Measurements from ENCODE around the gene AP4S1.

Gene AP4S1

GRCh38 chr14:30995689-30996088, 29.8 kb upstream of the AP4S1 start:
- Histone ChIP-seq H3K23ac (ENCODE audit: low read length in 2 of 2) (no peak overlapping the region), H2BK5ac (ENCODE audit: low read depth, low read length, poor library complexity, severe bottlenecking) (no peak overlapping the region), H3K4me3 (ENCODE audit: insufficient read depth in 1 of 2, low read depth in 1 of 2, low read length in 2 of 2) (no peak overlapping the region), H3K9ac (ENCODE audit: low read length) (peak overlapping the region; percentile 73), H2BK12ac (ENCODE audit: low read length in 2 of 2) (no peak overlapping the region), H2AFZ (ENCODE audit: low read depth, low read length) (no peak overlapping the region), H4K8ac (ENCODE audit: low read length) (no peak overlapping the region), H4K91ac (ENCODE audit: low read length) (no peak overlapping the region), H3K4me1 (ENCODE audit: control insufficient read depth, insufficient read depth, low read depth, low read length) (no peaks in the 10 kb centered on the region), H2BK120ac (ENCODE audit: low read depth, low read length) (no peak overlapping the region), H3K4me2 (ENCODE audit: low read length, poor library complexity, severe bottlenecking) (no peak overlapping the region), H3K18ac (ENCODE audit: low read depth in 1 of 2, low read length in 2 of 2) (no peak overlapping the region), H3K27me3 (ENCODE audit: control insufficient read depth in 1 of 2, insufficient read depth in 1 of 2, low read length in 2 of 2) (no peaks in the 10 kb centered on the region), H3K27ac (ENCODE audit: low read length, poor library complexity, severe bottlenecking) (no peak overlapping the region), H3K14ac (ENCODE audit: low read length in 2 of 2) (no peak overlapping the region), H2BK15ac (ENCODE audit: low read depth, poor library complexity, severe bottlenecking) (no peak overlapping the region), H3K9me3 (ENCODE audit: control insufficient read depth, low read length) (peaks cover 11% of the 10 kb centered on the region), H3K36me3 (ENCODE audit: control insufficient read depth in 1 of 2, insufficient read depth in 2 of 2, low read depth in 1 of 2, low read length in 2 of 2) (peaks cover 7 to 14% of the 10 kb centered on the region in 2 experiments), H3K79me1 (replicated peaks; ENCODE audit: low read length, poor library complexity, severe bottlenecking) (no peaks in the 10 kb centered on the region), H3K4ac (ENCODE audit: low read depth in 1 of 2, low read length in 2 of 2) (no peak overlapping the region), H2AK5ac (ENCODE audit: low read length, severe bottlenecking) (no peak overlapping the region)
- 87% methylated on average over 3 of the region's 3 CpGs for WGBS
- no peak for DNase-seq

GRCh38 chr14:30996892-30997659, 28.4 kb upstream of the AP4S1 start:
- Histone ChIP-seq H2AFZ (ENCODE audit: low read depth, low read length) (no peak overlapping the region), H3K4ac (ENCODE audit: low read depth in 1 of 2, low read length in 2 of 2) (no peak overlapping the region), H3K14ac (ENCODE audit: low read length in 2 of 2) (no peak overlapping the region), H3K4me1 (ENCODE audit: control insufficient read depth, insufficient read depth, low read depth, low read length) (no peaks in the 10 kb centered on the region), H3K27me3 (ENCODE audit: control insufficient read depth in 1 of 2, insufficient read depth in 1 of 2, low read length in 2 of 2) (no peaks in the 10 kb centered on the region), H2BK15ac (ENCODE audit: low read depth, poor library complexity, severe bottlenecking) (no peak overlapping the region), H2BK5ac (ENCODE audit: low read depth, low read length, poor library complexity, severe bottlenecking) (no peak overlapping the region), H3K4me2 (ENCODE audit: low read length, poor library complexity, severe bottlenecking) (no peak overlapping the region), H2BK12ac (ENCODE audit: low read length in 2 of 2) (no peak overlapping the region), H2BK120ac (ENCODE audit: low read depth, low read length) (no peak overlapping the region), H3K4me3 (ENCODE audit: insufficient read depth in 1 of 2, low read depth in 1 of 2, low read length in 2 of 2) (no peak overlapping the region), H4K91ac (ENCODE audit: low read length) (no peak overlapping the region), H3K9me3 (ENCODE audit: control insufficient read depth, low read length) (peaks cover 11% of the 10 kb centered on the region), H3K36me3 (ENCODE audit: control insufficient read depth in 1 of 2, insufficient read depth in 2 of 2, low read depth in 1 of 2, low read length in 2 of 2) (peaks cover 7 to 20% of the 10 kb centered on the region in 2 experiments), H2AK5ac (ENCODE audit: low read length, severe bottlenecking) (no peak overlapping the region), H4K8ac (ENCODE audit: low read length) (no peak overlapping the region), H3K18ac (ENCODE audit: low read depth in 1 of 2, low read length in 2 of 2) (no peak overlapping the region), H3K27ac (ENCODE audit: low read length, poor library complexity, severe bottlenecking) (no peak overlapping the region), H3K79me1 (replicated peaks; ENCODE audit: low read length, poor library complexity, severe bottlenecking) (no peaks in the 10 kb centered on the region), H3K23ac (ENCODE audit: low read length in 2 of 2) (no peak overlapping the region), H3K9ac (ENCODE audit: low read length) (no peak overlapping the region)
- 64% methylated on average over 4 of the region's 4 CpGs for whole genome bisulfite sequencing
- DNase-seq = no peak

- Histone ChIP-seq H2BK5ac (ENCODE audit: low read depth, low read length, poor library complexity, severe bottlenecking) (no peak overlapping the region), H3K4me2 (ENCODE audit: low read length, poor library complexity, severe bottlenecking) (no peak overlapping the region), H3K14ac (ENCODE audit: low read length in 2 of 2) (no peak overlapping the region), H3K4me1 (ENCODE audit: control insufficient read depth, insufficient read depth, low read depth, low read length) (no peaks in the 10 kb centered on the region), H2BK15ac (ENCODE audit: low read depth, poor library complexity, severe bottlenecking) (no peak overlapping the region), H2AFZ (ENCODE audit: low read depth, low read length) (no peak overlapping the region), H4K8ac (ENCODE audit: low read length) (no peak overlapping the region), H3K27me3 (ENCODE audit: control insufficient read depth in 1 of 2, insufficient read depth in 1 of 2, low read length in 2 of 2) (no peaks in the 10 kb centered on the region), H3K23ac (ENCODE audit: low read length in 2 of 2) (no peak overlapping the region), H3K4ac (ENCODE audit: low read depth in 1 of 2, low read length in 2 of 2) (no peak overlapping the region), H3K4me3 (ENCODE audit: insufficient read depth in 1 of 2, low read depth in 1 of 2, low read length in 2 of 2) (no peak overlapping the region), H3K79me1 (replicated peaks; ENCODE audit: low read length, poor library complexity, severe bottlenecking) (no peaks in the 10 kb centered on the region), H3K9ac (ENCODE audit: low read length) (no peak overlapping the region), H4K91ac (ENCODE audit: low read length) (no peak overlapping the region), H3K9me3 (ENCODE audit: control insufficient read depth, low read length) (peaks cover 11% of the 10 kb centered on the region), H3K27ac (ENCODE audit: low read length, poor library complexity, severe bottlenecking) (no peak overlapping the region), H2BK120ac (ENCODE audit: low read depth, low read length) (no peak overlapping the region), H2BK12ac (ENCODE audit: low read length in 2 of 2) (no peak overlapping the region), H3K18ac (ENCODE audit: low read depth in 1 of 2, low read length in 2 of 2) (no peak overlapping the region), H2AK5ac (ENCODE audit: low read length, severe bottlenecking) (no peak overlapping the region), H3K36me3 (ENCODE audit: control insufficient read depth in 1 of 2, insufficient read depth in 2 of 2, low read depth in 1 of 2, low read length in 2 of 2) (peaks cover 7 to 25% of the 10 kb centered on the region in 2 experiments)
- WGBS = 93% methylated on average over 1 of the region's 1 CpG
- DNase-seq = no peak
Observed at GRCh38 chr14:30998100-30998706, 27.2 kb upstream of the AP4S1 start.

GRCh38 chr14:30999038-30999773, 26.2 kb upstream of the AP4S1 start:
- Histone ChIP-seq H3K23ac (ENCODE audit: low read length in 2 of 2) (no peak overlapping the region), H4K91ac (ENCODE audit: low read length) (no peak overlapping the region), H3K79me1 (replicated peaks; ENCODE audit: low read length, poor library complexity, severe bottlenecking) (peaks cover 3% of the 10 kb centered on the region), H3K36me3 (ENCODE audit: control insufficient read depth in 1 of 2, insufficient read depth in 2 of 2, low read depth in 1 of 2, low read length in 2 of 2) (peaks cover 11 to 29% of the 10 kb centered on the region in 2 experiments), H3K18ac (ENCODE audit: low read depth in 1 of 2, low read length in 2 of 2) (no peak overlapping the region), H2BK5ac (ENCODE audit: low read depth, low read length, poor library complexity, severe bottlenecking) (no peak overlapping the region), H2BK15ac (ENCODE audit: low read depth, poor library complexity, severe bottlenecking) (no peak overlapping the region), H2BK12ac (ENCODE audit: low read length in 2 of 2) (no peak overlapping the region), H2BK120ac (ENCODE audit: low read depth, low read length) (no peak overlapping the region), H3K27me3 (ENCODE audit: control insufficient read depth in 1 of 2, insufficient read depth in 1 of 2, low read length in 2 of 2) (no peaks in the 10 kb centered on the region), H3K4me3 (ENCODE audit: insufficient read depth in 1 of 2, low read depth in 1 of 2, low read length in 2 of 2) (no peak overlapping the region), H3K9me3 (ENCODE audit: control insufficient read depth, low read length) (peaks cover 11% of the 10 kb centered on the region), H3K4ac (ENCODE audit: low read depth in 1 of 2, low read length in 2 of 2) (no peak overlapping the region), H3K14ac (ENCODE audit: low read length in 2 of 2) (no peak overlapping the region), H3K4me1 (ENCODE audit: control insufficient read depth, insufficient read depth, low read depth, low read length) (no peaks in the 10 kb centered on the region), H3K9ac (ENCODE audit: low read length) (no peak overlapping the region), H4K8ac (ENCODE audit: low read length) (no peak overlapping the region), H2AK5ac (ENCODE audit: low read length, severe bottlenecking) (no peak overlapping the region), H3K27ac (ENCODE audit: low read length, poor library complexity, severe bottlenecking) (no peak overlapping the region), H2AFZ (ENCODE audit: low read depth, low read length) (no peak overlapping the region), H3K4me2 (ENCODE audit: low read length, poor library complexity, severe bottlenecking) (no peak overlapping the region)
- 100% methylated on average over 1 of the region's 6 CpGs for WGBS
- DNase-seq = no peak

Data from mesenchymal stem cell (in vitro differentiated cells and primary cell).